Measurements from ENCODE around the gene LCOR. TPM values are rescaled to one million over a fixed set of nuclear protein-coding genes. Genes with fewer than 3 reads are reported as not detected.

LCOR gene
- total RNA-seq, 4 donors from 2014 or later = 12.5 to 22.0 (median 14.9) TPM

DNA sequence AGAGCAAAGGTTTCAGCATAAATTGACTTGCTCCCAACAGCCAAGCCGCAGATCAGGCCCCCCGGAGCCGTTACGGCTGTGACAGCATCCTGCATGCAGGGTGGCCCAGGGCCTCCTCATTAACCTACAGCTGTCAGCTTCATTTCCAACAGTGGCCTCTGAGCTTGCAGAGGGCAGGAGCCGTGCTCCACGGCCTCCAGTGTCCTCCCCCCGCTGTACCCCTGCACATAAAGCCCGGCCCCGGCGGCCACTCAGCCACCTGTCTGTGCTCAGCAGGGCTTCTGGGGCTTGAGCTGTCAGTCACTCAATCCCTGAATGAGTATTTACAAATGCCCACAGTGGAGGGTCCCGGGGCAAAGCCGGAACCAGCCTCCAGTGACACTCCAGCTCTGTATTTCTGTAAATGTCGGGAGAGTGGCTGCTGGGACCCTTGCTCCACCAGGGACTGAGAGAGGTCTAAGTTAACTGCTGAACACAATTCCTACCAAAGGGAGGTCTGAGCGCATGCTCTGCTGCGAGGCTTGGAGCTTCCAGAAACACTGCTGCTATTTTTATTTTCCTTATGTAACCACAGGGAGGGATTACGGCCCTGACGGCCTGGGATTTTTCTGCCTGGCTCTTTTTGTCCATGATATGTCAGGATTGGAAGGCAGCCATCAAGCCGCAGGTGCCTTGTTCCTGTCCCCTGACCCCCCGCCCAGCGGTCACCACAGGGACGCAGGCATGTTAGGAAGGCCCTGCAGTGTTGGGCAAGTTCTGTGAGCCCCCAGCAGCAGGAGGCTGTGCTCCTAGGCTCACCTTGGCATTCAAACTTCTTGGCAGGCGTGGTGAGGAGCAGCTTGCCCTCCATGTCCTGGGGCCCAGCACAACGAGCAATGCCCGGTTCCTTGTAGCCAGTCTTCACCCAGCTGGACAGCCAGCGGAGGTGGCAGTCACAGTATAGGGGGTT, 188.6 kb downstream of the LCOR start:
- WGBS, 2 donors = 65 to 78% methylated on average over 25 of the region's 25 CpGs
- intact Hi-C loops (cut with DNase I; ENCODE audit: low total_unique reads) = no loop called here

DNA sequence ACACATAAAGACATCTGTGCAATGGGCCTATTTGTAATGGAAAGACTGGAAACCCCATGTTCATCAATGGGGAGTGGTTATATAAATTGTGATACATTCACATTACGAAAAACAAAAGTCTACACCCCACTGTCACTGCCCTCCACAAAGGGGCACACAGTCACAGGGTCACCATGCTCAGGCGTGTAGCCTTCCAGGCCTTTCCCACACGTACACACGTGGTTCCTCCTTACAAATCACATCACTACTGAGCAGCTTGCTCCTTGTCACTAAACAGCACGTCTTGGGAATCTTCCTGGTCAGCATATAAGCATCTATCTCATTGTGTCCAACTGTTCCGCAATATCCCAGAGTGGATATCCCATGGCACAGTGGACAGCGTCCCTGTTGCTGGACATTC, 190.5 kb downstream of the LCOR start:
- no peak overlapping the region for H3K4me3 ChIP-seq (ENCODE audit: low read depth, poor library complexity, severe bottlenecking)
- 95 to 96% methylated on average over 7 of the region's 7 CpGs for WGBS, 2 donors
- TF ChIP-seq, protein P1, sequence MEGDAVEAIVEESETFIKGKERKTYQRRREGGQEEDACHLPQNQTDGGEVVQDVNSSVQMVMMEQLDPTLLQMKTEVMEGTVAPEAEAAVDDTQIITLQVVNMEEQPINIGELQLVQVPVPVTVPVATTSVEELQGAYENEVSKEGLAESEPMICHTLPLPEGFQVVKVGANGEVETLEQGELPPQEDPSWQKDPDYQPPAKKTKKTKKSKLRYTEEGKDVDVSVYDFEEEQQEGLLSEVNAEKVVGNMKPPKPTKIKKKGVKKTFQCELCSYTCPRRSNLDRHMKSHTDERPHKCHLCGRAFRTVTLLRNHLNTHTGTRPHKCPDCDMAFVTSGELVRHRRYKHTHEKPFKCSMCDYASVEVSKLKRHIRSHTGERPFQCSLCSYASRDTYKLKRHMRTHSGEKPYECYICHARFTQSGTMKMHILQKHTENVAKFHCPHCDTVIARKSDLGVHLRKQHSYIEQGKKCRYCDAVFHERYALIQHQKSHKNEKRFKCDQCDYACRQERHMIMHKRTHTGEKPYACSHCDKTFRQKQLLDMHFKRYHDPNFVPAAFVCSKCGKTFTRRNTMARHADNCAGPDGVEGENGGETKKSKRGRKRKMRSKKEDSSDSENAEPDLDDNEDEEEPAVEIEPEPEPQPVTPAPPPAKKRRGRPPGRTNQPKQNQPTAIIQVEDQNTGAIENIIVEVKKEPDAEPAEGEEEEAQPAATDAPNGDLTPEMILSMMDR (IDR thresholded peaks at IDR 0.05) = no peak
- TF ChIP-seq POLR2A (IDR thresholded peaks at IDR 0.05) = no peak
- DNase-seq (ENCODE audit: low spot score in 2 of 2) = no peak
- intact Hi-C loops (cut with DNase I; ENCODE audit: low total_unique reads) = no loop called here

More for the DNA sequence above, 188.6 kb downstream of the LCOR start:
- H3K4me3 ChIP-seq (ENCODE audit: low read depth, poor library complexity, severe bottlenecking) = no peak overlapping the region
- no peak for DNase-seq (ENCODE audit: low spot score in 2 of 2)
- no peak for TF ChIP-seq POLR2A (IDR thresholded peaks at IDR 0.05)
- TF ChIP-seq, protein P1 (IDR thresholded peaks at IDR 0.05) = no peak

DNA sequence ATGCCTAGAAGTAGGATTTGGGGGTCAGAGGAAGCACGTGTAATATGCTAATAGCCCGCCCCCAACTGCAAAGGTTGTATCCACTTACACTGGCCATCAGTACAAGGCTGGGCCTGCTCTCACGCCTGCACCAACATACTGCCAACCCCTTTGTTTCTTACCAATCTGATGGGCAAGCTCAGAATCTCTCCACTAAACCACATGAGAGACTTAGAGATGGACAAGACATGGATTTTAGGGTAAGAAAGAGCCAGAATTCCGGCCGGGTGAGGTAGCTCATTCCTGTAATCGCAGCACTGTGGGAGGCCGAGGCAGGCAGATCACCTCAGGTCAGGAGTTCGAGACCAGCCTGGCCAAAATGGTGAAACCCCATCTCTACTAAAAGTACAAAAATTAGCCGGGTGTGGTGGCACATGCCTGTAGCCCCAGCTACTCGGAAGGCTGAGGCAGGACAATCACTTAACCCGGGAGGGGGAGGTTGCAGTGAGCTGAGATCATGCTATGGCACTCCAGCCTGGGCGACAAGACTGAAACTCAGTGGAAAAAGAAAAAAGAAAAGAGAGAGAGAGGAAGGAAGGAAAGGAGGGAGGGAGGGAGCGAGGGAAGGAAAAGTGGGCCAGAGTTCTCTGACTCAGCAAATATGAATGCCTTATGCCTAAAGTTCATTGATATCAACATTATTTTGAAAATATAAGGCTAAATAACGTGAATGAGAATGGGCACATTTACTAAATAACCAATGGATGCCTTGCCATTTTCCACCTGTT, 191.5 kb downstream of the LCOR start:
- 76 to 80% methylated on average over 14 of the region's 14 CpGs for WGBS, 2 donors
- TF ChIP-seq, protein P1 (IDR thresholded peaks at IDR 0.05) = no peak
- TF ChIP-seq POLR2A (IDR thresholded peaks at IDR 0.05) = no peak
- intact Hi-C loops (cut with DNase I; ENCODE audit: low total_unique reads) = no loop called here
- H3K4me3 ChIP-seq (ENCODE audit: low read depth, poor library complexity, severe bottlenecking) = no peak overlapping the region
- no peak for DNase-seq (ENCODE audit: low spot score in 2 of 2)

DNA sequence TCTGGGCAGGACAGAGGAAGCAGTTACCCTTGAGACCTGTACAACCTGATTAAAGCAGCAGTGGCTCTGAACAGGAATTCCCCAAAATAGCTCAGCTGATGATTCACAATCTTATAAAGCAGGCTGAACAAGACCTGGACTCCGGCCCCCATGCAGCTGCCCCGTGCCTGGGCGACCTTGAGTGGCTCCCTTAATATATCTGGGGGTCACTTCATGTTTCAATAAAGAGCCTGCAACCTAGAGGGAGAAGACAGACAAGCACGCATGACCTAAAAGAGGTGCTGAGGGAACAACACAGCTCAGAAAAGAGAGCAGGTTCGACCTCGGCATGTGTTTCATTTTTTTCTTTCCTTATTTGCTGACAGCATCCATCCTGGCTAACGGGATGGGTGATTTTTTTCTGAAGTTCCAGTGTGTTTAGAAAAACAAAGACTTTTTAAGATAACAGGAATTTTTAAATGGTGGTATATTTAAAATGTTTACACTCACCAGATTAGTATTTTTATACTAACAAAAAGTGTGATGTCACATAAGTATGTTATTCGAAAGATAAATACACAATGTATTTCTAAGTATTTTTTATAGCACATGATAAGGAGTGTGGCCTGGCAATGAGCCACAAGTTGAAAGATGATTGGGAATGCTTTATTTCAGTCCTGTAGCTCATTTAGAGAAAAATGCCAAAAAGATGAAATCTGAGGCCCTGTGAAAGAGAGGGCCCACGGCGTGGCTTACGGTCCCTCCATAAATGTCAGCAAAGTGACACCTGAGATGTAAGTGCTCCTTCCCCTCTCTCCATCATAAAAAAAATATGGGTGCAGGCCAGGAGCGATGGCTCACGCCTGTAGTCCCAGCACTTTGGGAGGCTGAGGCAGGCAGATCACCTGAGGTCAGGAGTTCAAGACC, 192.3 kb downstream of the LCOR start:
- DNase-seq (ENCODE audit: low spot score in 2 of 2) = no peak
- WGBS, 2 donors = 57 to 63% methylated on average over 13 of the region's 13 CpGs
- H3K4me3 ChIP-seq (ENCODE audit: low read depth, poor library complexity, severe bottlenecking) = no peak overlapping the region
- no peak for TF ChIP-seq POLR2A (IDR thresholded peaks at IDR 0.05)
- TF ChIP-seq, protein P1 (IDR thresholded peaks at IDR 0.05) = no peak
- intact Hi-C loops (cut with DNase I; ENCODE audit: low total_unique reads) = no loop called here

DNA sequence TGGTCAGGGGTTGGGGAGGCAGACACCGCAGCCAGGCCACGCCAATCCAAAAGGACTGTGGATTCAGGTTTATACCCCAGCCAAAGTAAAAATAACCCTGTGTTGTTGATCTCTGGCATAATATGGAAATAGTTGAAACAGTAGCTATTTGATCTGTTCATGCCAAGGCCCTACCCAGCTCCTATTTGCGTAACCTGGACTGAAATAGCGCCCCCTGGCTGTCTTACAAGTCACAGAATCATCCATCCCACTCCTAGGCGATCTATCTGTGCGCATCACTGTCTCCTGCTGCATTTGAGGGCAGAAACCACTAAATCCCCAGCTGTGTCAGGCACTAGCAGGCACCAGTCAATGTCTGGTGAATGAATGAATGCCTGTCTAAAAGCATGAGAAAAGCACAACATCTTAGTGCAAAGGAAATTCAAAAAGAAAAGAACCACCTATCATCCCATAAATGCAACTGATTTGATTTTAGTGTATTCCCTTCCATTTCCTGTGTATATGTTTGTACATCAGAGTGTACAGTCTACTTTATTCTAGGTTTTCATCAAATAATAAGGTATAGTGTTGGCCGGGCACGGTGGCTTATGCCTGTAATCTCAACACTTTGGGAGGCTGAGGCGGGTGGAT, 193.6 kb downstream of the LCOR start:
- intact Hi-C loops (cut with DNase I; ENCODE audit: low total_unique reads) = no loop called here
- TF ChIP-seq, protein P1 (IDR thresholded peaks at IDR 0.05) = no peak
- no peak for TF ChIP-seq POLR2A (IDR thresholded peaks at IDR 0.05)
- WGBS, 2 donors = 72 to 80% methylated on average over 9 of the region's 9 CpGs
- no peak overlapping the region for H3K4me3 ChIP-seq (ENCODE audit: low read depth, poor library complexity, severe bottlenecking)
- no peak for DNase-seq (ENCODE audit: low spot score in 2 of 2)
